HG02852 (cell line): ENCODE data around the gene C3orf49.

Experiments
- ATAC-seq: cut with Tn5 transposase; IDR thresholded peaks from one replicate; pipeline ENCODE4 v1.9.1; 2021; ENCODE audit warnings: mild to moderate bottlenecking, moderate library complexity; ENCODE audit not compliant: unreplicated experiment

C3orf49 gene

GRCh38 chr3:63819151-63819398 lies at the start of gene C3orf49:
C3orf49 (plus strand) TSS chr3:63819299; CDS start chr3:63819472, 173 bp downstream.
- no peak for ATAC-seq

DNA sequence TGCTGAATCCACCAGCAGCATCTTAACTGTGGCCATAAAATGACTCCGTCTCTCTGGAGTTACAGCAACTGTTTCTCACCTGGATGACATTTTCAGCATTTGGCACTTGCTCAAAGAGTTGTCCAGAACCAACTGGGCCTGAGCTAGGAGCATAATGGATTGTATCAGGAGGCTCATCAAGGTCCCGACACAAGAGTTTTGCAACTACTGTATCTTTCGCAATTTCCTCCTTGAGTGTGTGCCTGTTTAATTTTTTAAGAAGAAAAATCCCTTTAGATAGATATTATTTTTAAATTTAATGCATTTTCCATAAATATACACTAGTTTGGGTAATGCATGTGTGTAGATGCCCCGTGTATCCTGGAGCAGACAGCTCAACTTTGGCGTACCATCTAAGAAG lies 44.3 kb upstream of the C3orf49 start:
- ATAC-seq: no peak

GRCh38 chr3:63779227-63779626 lies 39.9 kb upstream of the C3orf49 start:
- ATAC-seq: no peak

DNA sequence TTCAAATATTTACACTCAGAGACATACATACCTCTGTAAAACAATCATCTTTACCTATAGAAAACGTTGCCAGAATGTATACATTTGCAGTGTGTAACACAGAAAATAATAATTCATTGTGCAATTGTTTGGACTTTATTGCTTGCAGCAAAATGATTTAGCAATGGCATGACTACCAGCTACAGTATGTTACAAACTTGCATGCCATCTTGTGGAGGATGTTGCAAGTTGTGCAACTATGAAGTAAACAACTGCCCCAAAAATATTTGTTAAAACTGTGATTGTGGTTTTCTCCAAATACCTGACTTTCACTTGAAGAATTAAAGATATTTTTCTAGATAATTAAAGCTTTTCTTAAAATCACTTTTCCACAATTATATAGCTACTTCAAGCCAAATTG lies 27.1 kb upstream of the C3orf49 start:
- ATAC-seq: no peak

DNA sequence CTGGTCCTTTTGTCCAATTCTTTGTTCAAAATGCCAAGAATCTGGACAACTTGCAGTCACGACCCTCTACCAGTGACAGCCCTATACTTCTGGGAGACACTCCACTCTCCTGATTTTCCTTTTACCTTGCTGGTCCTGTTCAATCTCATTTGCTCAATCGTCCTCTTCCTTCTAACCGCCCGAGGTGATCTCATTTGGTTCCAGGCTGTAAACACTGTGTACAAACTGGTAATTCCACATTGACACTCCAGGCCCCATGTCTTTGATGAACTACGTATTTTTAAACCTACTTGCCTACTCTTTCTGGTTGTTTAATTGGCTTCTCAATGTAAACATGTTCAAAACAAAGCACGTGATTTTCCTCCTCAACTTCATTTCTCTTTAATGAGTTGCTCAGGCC lies 23.7 kb upstream of the C3orf49 start:
- no peak for ATAC-seq

- no peak for ATAC-seq
Observed at GRCh38 chr3:63798544-63798943, 20.6 kb upstream of the C3orf49 start.

GRCh38 chr3:63798949-63799348 lies 20.1 kb upstream of the C3orf49 start:
- no peak for ATAC-seq

GRCh38 chr3:63800097-63800496 lies 19.0 kb upstream of the C3orf49 start:
- no peak for ATAC-seq

- ATAC-seq: no peak
Observed at GRCh38 chr3:63803911-63804310, 15.2 kb upstream of the C3orf49 start.

DNA sequence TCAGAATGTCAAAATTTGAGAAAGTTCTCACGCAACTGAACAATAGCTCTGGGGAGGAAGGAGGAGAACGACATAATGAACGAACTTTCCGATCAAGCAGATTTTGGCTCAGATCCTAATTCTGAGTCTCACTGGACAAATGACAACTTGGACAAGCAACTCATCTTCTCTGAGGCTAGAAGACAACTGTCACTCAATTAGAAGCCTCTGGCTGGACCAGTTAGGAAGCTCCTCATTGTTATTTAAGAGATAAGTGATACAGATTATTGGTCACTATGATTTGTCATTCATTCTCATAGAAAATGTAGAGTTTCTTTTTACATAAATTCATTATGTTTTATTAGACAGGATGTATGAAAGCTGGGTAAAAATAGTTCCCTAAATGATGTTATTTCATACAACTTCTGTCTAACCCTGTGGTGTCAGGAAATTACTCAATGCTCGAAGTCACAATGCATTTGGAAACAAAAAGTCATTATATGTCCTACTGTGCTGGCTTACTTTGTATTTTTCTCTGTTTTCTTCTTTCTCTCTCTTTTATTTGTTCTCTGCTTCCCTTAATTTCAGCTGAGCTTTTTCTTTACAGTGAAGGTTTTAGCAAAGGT lies 11.0 kb upstream of the C3orf49 start:
- ATAC-seq: no peak

DNA sequence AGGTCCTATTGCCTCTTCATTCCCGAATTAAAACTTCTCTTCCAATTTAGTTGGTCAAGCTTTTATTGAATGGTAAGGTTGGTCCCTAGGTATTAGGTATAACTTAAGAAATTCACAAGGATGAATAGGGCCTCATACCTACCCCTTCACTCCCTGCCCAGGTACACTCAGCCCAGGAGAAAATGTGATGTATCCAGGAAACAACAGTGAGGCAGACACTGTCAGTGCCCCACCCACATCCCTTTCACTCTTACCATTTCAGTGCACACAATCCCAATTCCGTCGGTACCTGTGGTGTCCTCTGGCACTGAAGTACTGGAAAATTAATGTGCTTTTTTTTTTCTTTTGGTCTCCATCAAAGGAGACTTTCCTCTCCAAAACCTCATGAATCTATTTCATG lies 10.5 kb upstream of the C3orf49 start:
- ATAC-seq: no peak

DNA sequence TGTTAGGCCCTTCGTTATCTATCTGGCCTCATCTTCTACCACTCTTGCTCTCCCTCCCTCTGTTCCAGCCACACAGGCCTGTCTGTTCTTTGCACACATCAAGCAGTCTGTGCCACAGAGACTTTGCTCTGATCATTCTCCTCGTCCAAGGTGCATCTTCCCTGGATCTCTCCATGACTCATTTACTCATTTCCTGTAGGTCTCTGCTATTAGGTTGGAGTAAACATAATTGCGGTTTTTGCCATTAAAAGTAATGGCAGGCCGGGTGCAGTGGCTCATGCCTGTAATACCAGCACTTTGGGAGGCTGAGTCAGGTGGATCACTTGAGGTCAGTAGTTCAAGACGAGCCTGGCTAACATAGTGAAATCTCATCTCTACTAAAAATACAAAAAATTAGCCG lies 9.5 kb upstream of the C3orf49 start:
- no peak for ATAC-seq

- ATAC-seq: no peak
Observed at GRCh38 chr3:63814237-63814636, 4.9 kb upstream of the C3orf49 start.

- no peak for ATAC-seq
Observed at GRCh38 chr3:63817225-63817624, 1.9 kb upstream of the C3orf49 start.

GRCh38 chr3:63818282-63819150 lies 583 bp upstream of the C3orf49 start:
- no peak for ATAC-seq

GRCh38 chr3:63824309-63824708 lies 5.2 kb downstream of the C3orf49 start:
- no peak for ATAC-seq

DNA sequence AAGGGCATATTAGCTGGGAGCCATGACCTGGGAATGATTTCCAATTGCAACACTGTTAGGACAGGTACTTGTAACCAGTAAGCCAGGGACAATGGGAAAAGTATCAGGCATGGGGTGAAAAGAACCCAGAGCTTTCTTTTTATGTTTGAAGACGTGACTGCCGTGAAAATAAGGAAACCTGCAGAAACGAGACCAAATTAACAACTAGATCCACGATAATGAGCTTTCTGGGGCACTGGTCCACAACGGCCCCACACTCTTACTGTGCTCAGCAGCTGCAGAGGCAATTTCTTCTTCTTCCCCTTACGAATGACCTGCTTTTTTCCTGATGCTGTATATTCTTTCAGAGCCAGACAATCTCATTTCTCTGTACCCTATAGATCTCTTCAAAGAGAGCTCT lies 11.4 kb downstream of the C3orf49 start:
- ATAC-seq: no peak

GRCh38 chr3:63832395-63832794 lies 13.3 kb downstream of the C3orf49 start:
- ATAC-seq: no peak

DNA sequence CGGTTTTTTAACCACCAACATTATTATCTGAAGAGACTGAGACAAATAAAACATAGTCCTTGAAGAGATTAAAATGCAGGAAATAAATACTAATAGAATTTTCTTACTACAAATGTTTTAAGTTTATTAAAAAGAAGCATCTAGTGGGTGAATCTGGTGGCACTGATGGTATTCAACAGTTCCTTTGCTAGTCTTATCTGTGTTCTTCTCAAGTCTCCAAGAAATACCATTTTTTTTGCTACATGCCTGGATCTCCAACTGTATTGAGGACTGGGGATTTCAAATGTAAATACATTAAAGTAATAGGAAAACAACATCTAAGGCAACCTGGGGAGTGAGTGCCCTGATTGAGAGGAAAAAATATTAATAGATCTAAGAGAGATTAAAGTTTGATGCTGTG lies 22.6 kb downstream of the C3orf49 start:
- no peak for ATAC-seq

- no peak for ATAC-seq
Observed at GRCh38 chr3:63842127-63842526, 23.0 kb downstream of the C3orf49 start.

GRCh38 chr3:63845215-63845614 lies 26.1 kb downstream of the C3orf49 start:
- no peak for ATAC-seq

GRCh38 chr3:63847718-63848450 lies 28.8 kb downstream of the C3orf49 start:
- ATAC-seq: no peak
